HCT116 (cell line): Measurements from ENCODE around the gene C16orf74. TPM values are rescaled to one million over a fixed set of nuclear protein-coding genes. Genes with fewer than 3 reads are reported as not detected.

Experiments used
- ATAC-seq: fragments of 200-7000 bp; cut with Tn5 transposase; 2 replicates; pipeline ENCODE4 v1.9.1; 2020; ENCODE audit warnings: mild to moderate bottlenecking, moderate library complexity
- BruUV-seq: library from RNA; stranded (reverse); fragments of 400-500 nt; replicated peaks from 2 replicates; lab custom pipeline; 2021; lab: Mats Ljungman, UMichigan
- CTCF ChIA-PET: fragments of 300-600 bp; sonication (Branson Sonifier 250); formaldehyde crosslinking; loops from one replicate; lab custom pipeline; 2021; ENCODE audit warnings: antibody characterized with exemption; lab: Charles Lee
- POLR2A ChIA-PET: fragments of 300-600, 350-600 bp; sonication (Branson Sonifier 250); formaldehyde crosslinking; loops from one replicate; lab custom pipeline; 2021; ENCODE audit warnings: antibody characterized with exemption; lab: Charles Lee
- RAD21 ChIA-PET, 2 experiments: fragments of 300-600 bp; sonication (Branson Sonifier 250); formaldehyde crosslinking; loops; one replicate each; lab custom pipeline; 2023; ENCODE audit warnings: low total read pairs in 2 of 2; ENCODE audit not compliant: uncharacterized antibody in 2 of 2, unreplicated experiment in 2 of 2, low non-redundant PET in 1 of 2; lab: Charles Lee
- DNase-seq: peaks from one replicate; pipeline ENCODE4 v3.0.0-alpha.2; 2010; ENCODE audit warnings: low read depth, low spot score
- H2AFZ ChIP-seq: fragments of 200-600 bp; shearing (Covaris generic), sonication (generic); 2 replicates; pipeline ENCODE4 v1.6.1; 2017; ENCODE audit warnings: low read depth, mixed run types, mixed read lengths, antibody characterized with exemption, low read length; ENCODE audit not compliant: poor library complexity, severe bottlenecking
- H3K27ac ChIP-seq: 2 replicates; pipeline ENCODE4 v1.5.1; 2012; ENCODE audit warnings: low read depth, low read length
- H3K27me3 ChIP-seq: fragments of 200-600 bp; sonication (generic); 2 replicates; pipeline ENCODE4 v1.6.1; 2016; ENCODE audit warnings: mixed run types, low read length, mixed read lengths; ENCODE audit not compliant: insufficient read depth
- H3K36me3 ChIP-seq, 2 experiments: fragments of 200-500 bp in 1 of 2; fragments of 200-600 bp in 1 of 2; sonication (Bioruptor generic) in 1 of 2; sonication (generic) in 1 of 2; 2 replicates each; pipeline versions ENCODE4 v1.5.1 to v1.6.1; 2014 to 2016; ENCODE audit warnings: low read length in 2 of 2, inconsistent platforms in 1 of 2, mixed read lengths in 1 of 2, mixed run types in 1 of 2; ENCODE audit not compliant: insufficient read depth in 2 of 2, control insufficient read depth in 1 of 2
- H3K4me1 ChIP-seq, 2 experiments: fragments of 200-600 bp in 1 of 2; sonication (generic) in 1 of 2; 2 replicates each; pipeline versions ENCODE4 v1.5.1 to v1.6.1; 2012 to 2017; ENCODE audit warnings: low read length in 2 of 2, inconsistent platforms in 1 of 2, mild to moderate bottlenecking in 1 of 2, mixed read lengths in 1 of 2, mixed run types in 1 of 2, moderate library complexity in 1 of 2; ENCODE audit not compliant: insufficient read depth in 2 of 2, control insufficient read depth in 1 of 2
- H3K4me2 ChIP-seq: fragments of 200-600 bp; sonication (generic); 2 replicates; pipeline ENCODE4 v1.6.1; 2017; ENCODE audit warnings: mixed run types, low read length, mixed read lengths
- H3K4me3 ChIP-seq, 2 experiments: fragments of 200-600 bp in 1 of 2; sonication (generic) in 1 of 2; replicated peaks in 1 of 2; 2 replicates each; pipeline ENCODE4 v1.5.1; 2011 to 2016; ENCODE audit warnings: low read length in 2 of 2, control low read depth in 1 of 2, low read depth in 1 of 2, mild to moderate bottlenecking in 1 of 2, mixed read lengths in 1 of 2, mixed run types in 1 of 2
- H3K79me2 ChIP-seq: fragments of 200-600 bp; sonication (generic); 2 replicates; pipeline ENCODE4 v1.6.1; 2017; ENCODE audit warnings: mild to moderate bottlenecking, mixed run types, low read length, moderate library complexity, mixed read lengths; ENCODE audit not compliant: insufficient read depth
- H3K9ac ChIP-seq: fragments of 200-600 bp; sonication (generic); 2 replicates; pipeline ENCODE4 v1.6.1; 2016; ENCODE audit warnings: low read length, mixed read lengths
- H3K9me2 ChIP-seq: fragments of 200-600 bp; sonication (generic), shearing (Covaris generic); 2 replicates; pipeline ENCODE4 v1.6.1; 2017; ENCODE audit warnings: mixed run types, mild to moderate bottlenecking, moderate library complexity; ENCODE audit not compliant: insufficient read depth
- H3K9me3 ChIP-seq, 2 experiments: fragments of 200-500 bp in 1 of 2; fragments of 200-600 bp in 1 of 2; sonication (Bioruptor generic) in 1 of 2; sonication (generic) in 1 of 2; 2 replicates each; pipeline ENCODE4 v1.6.1; 2014 to 2017; ENCODE audit warnings: low read length in 2 of 2, mixed read lengths in 2 of 2, inconsistent platforms in 1 of 2, low read depth in 1 of 2, mild to moderate bottlenecking in 1 of 2, mixed run types in 1 of 2, moderate library complexity in 1 of 2; ENCODE audit not compliant: control insufficient read depth in 1 of 2, insufficient read depth in 1 of 2
- H4K20me1 ChIP-seq: fragments of 200-600 bp; sonication (generic), shearing (Covaris generic); 2 replicates; pipeline ENCODE4 v1.6.1; 2017; ENCODE audit warnings: mixed run types, mild to moderate bottlenecking, moderate library complexity; ENCODE audit not compliant: insufficient read depth
- CBX3 ChIP-seq: IDR thresholded peaks from 2 replicates; pipeline ENCODE4 v1.6.1; 2012; ENCODE audit warnings: low read depth
- CEBPB ChIP-seq: IDR thresholded peaks from 2 replicates; pipeline ENCODE4 v1.6.1; 2012; ENCODE audit warnings: low read depth
- EGR1 ChIP-seq: IDR thresholded peaks from 2 replicates; pipeline ENCODE4 v1.6.1; 2012; ENCODE audit warnings: low read depth
- ELF1 ChIP-seq: IDR thresholded peaks from 2 replicates; pipeline ENCODE4 v1.6.1; 2012; ENCODE audit warnings: low read depth, borderline replicate concordance
- EZH2 ChIP-seq: fragments of 200-600 bp; sonication (generic); IDR thresholded peaks from 2 replicates; pipeline ENCODE4 v1.6.1; 2017; ENCODE audit warnings: antibody characterized with exemption, mixed run types
- EZH2phosphoT487 ChIP-seq: fragments of 200-600 bp; IDR thresholded peaks from 2 replicates; pipeline ENCODE4 v1.6.1; 2018; ENCODE audit warnings: antibody characterized with exemption, borderline replicate concordance
- FOSL1 ChIP-seq: IDR thresholded peaks from 2 replicates; pipeline ENCODE4 v1.6.1; 2012; ENCODE audit warnings: low read depth
- JUND ChIP-seq: IDR thresholded peaks from 2 replicates; pipeline ENCODE4 v1.6.1; 2012
- POLR2AphosphoS5 ChIP-seq: IDR thresholded peaks from 2 replicates; pipeline ENCODE4 v1.6.1; 2011; ENCODE audit warnings: mild to moderate bottlenecking, low read depth, low read length, moderate library complexity
- RAD21 ChIP-seq: IDR thresholded peaks from 2 replicates; pipeline ENCODE4 v1.6.1; 2012; ENCODE audit warnings: low read depth, mild to moderate bottlenecking
- SP1 ChIP-seq: IDR thresholded peaks from 2 replicates; pipeline ENCODE4 v1.6.1; 2012; ENCODE audit warnings: low read depth
- SRF ChIP-seq: IDR thresholded peaks from 2 replicates; pipeline ENCODE4 v1.6.1; 2012; ENCODE audit warnings: low read depth
- TCF7L2 ChIP-seq: IDR thresholded peaks from 2 replicates; pipeline ENCODE4 v1.7.0; 2011; ENCODE audit warnings: borderline replicate concordance, inconsistent platforms; ENCODE audit not compliant: insufficient read depth, insufficient read length; ENCODE audit errors: extremely low read depth
- ZFX ChIP-seq: fragments of 450-650 bp; IDR thresholded peaks from 2 replicates; pipeline ENCODE4 v1.6.1; 2017
- ZNF274 ChIP-seq: fragments of 200-500 bp; sonication (Bioruptor generic); IDR thresholded peaks from 2 replicates; pipeline ENCODE4 v1.6.1; 2014; ENCODE audit warnings: mild to moderate bottlenecking, low read depth, low read length, inconsistent platforms
- intact Hi-C: fragments of 100-400 bp; cut with micrococcal nuclease; formaldehyde crosslinking; loops from 2 replicates; pipeline ENCODE4 v1.10.0; 2022
- total RNA-seq: library from RNA; stranded (reverse); gene quantifications from one replicate; pipeline ENCODE4 v1.2.1, GENCODE V29; 2021; ENCODE audit not compliant: unreplicated experiment
- TF ChIP-seq, protein P1 (sequence below), 3 experiments: fragments of 200-600 bp in 1 of 3; sonication (generic) in 1 of 3; IDR thresholded peaks in 2 of 3; conservative IDR thresholded peaks in 1 of 3; 2 replicates each; pipeline ENCODE4 v1.5.1; 2012 to 2017; ENCODE audit warnings: low read depth in 2 of 3, low read length in 2 of 3, antibody characterized with exemption in 1 of 3, borderline replicate concordance in 1 of 3, control low read depth in 1 of 3, mild to moderate bottlenecking in 1 of 3, mixed read lengths in 1 of 3, mixed run types in 1 of 3, moderate library complexity in 1 of 3; ENCODE audit not compliant: insufficient read depth in 1 of 3
- TF ChIP-seq, protein P2 (sequence below): IDR thresholded peaks from 2 replicates; pipeline ENCODE4 v1.6.1; 2012; ENCODE audit warnings: low read depth
- TF ChIP-seq, protein P3 (sequence below): IDR thresholded peaks from 2 replicates; pipeline ENCODE4 v1.6.1; 2011; ENCODE audit warnings: mild to moderate bottlenecking, low read length, moderate library complexity; ENCODE audit not compliant: insufficient replicate concordance; ENCODE audit errors: extremely low read depth
- TF ChIP-seq, protein P4 (sequence below): IDR thresholded peaks from 2 replicates; pipeline ENCODE4 v1.6.1; 2012

The C16orf74 gene
- total RNA-seq, 1 experiment from 2014 or later = 30.0 TPM

DNA sequence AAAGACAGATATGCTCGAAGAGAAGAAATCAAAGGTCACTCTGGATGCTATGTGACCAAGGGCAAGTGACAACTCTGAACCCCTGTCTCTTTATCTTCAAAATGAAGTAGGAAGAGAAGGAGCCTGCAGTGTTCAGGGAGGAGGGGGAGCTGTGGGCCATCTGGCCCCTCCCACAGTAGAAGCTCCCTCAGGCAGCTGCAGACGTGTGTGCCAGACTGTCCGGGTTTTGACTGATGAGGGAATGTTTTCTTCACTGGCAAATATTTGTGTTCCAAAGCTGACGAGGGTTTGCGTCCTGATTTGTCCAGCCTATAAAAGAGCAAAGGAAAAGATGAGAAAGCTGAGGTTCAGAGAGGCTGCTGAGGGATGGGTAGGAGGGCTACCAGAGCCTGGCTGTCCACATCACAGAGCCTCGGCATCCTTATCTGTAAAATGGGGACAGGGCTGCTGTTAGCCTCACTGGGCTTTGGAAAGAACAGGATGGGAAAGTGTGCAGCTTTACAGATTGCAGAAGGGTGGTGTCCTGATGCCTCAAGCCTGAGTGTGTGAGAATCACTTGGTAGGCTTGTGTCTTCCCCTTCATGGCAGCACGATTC, 60.3 kb downstream of the C16orf74 start:
- Histone ChIP-seq H3K9me2 (no peaks in the 10 kb centered on the region), H3K27me3 (no peaks in the 10 kb centered on the region), H3K9me3 (no peaks in the 10 kb centered on the region), H2AFZ (no peak overlapping the region), H3K9ac (no peak overlapping the region), H4K20me1 (no peaks in the 10 kb centered on the region; the same call in 1 of the 2 replicates), H3K4me3 (no peak overlapping the region), H3K36me3 (peaks cover 5 to 9% of the 10 kb centered on the region in 2 experiments; a peak in 1 of 4 replicates), H3K4me1 (peaks cover 14 to 24% of the 10 kb centered on the region in 2 experiments), H3K79me2 (peaks cover 30% of the 10 kb centered on the region), H3K4me2 (no peak overlapping the region), H3K27ac (no peak overlapping the region)
- ATAC-seq = no peak
- intact Hi-C loops = no loop called here
- no peak for TF ChIP-seq TCF7L2
- no peak for TF ChIP-seq RAD21
- TF ChIP-seq POLR2AphosphoS5 = no peak
- TF ChIP-seq, protein P1, sequence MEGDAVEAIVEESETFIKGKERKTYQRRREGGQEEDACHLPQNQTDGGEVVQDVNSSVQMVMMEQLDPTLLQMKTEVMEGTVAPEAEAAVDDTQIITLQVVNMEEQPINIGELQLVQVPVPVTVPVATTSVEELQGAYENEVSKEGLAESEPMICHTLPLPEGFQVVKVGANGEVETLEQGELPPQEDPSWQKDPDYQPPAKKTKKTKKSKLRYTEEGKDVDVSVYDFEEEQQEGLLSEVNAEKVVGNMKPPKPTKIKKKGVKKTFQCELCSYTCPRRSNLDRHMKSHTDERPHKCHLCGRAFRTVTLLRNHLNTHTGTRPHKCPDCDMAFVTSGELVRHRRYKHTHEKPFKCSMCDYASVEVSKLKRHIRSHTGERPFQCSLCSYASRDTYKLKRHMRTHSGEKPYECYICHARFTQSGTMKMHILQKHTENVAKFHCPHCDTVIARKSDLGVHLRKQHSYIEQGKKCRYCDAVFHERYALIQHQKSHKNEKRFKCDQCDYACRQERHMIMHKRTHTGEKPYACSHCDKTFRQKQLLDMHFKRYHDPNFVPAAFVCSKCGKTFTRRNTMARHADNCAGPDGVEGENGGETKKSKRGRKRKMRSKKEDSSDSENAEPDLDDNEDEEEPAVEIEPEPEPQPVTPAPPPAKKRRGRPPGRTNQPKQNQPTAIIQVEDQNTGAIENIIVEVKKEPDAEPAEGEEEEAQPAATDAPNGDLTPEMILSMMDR (IDR thresholded peaks at IDR 0.05 in 2 of 3, conservative IDR thresholded peaks at IDR 0.05 in 1 of 3; ENCODE audit: borderline replicate concordance in 1 of 3, insufficient read depth in 1 of 3, low read depth in 2 of 3, low read length in 2 of 3) = no peak
- TF ChIP-seq CEBPB = no peak
- no peak for TF ChIP-seq EGR1
- TF ChIP-seq ELF1 = no peak
- no peak for TF ChIP-seq SRF
- TF ChIP-seq, protein P2, sequence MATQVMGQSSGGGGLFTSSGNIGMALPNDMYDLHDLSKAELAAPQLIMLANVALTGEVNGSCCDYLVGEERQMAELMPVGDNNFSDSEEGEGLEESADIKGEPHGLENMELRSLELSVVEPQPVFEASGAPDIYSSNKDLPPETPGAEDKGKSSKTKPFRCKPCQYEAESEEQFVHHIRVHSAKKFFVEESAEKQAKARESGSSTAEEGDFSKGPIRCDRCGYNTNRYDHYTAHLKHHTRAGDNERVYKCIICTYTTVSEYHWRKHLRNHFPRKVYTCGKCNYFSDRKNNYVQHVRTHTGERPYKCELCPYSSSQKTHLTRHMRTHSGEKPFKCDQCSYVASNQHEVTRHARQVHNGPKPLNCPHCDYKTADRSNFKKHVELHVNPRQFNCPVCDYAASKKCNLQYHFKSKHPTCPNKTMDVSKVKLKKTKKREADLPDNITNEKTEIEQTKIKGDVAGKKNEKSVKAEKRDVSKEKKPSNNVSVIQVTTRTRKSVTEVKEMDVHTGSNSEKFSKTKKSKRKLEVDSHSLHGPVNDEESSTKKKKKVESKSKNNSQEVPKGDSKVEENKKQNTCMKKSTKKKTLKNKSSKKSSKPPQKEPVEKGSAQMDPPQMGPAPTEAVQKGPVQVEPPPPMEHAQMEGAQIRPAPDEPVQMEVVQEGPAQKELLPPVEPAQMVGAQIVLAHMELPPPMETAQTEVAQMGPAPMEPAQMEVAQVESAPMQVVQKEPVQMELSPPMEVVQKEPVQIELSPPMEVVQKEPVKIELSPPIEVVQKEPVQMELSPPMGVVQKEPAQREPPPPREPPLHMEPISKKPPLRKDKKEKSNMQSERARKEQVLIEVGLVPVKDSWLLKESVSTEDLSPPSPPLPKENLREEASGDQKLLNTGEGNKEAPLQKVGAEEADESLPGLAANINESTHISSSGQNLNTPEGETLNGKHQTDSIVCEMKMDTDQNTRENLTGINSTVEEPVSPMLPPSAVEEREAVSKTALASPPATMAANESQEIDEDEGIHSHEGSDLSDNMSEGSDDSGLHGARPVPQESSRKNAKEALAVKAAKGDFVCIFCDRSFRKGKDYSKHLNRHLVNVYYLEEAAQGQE = no peak
- no peak for TF ChIP-seq ZFX
- no peak for TF ChIP-seq FOSL1
- no peak for TF ChIP-seq ZNF274
- TF ChIP-seq CBX3 = no peak
- TF ChIP-seq EZH2phosphoT487 = no peak
- TF ChIP-seq, protein P3, sequence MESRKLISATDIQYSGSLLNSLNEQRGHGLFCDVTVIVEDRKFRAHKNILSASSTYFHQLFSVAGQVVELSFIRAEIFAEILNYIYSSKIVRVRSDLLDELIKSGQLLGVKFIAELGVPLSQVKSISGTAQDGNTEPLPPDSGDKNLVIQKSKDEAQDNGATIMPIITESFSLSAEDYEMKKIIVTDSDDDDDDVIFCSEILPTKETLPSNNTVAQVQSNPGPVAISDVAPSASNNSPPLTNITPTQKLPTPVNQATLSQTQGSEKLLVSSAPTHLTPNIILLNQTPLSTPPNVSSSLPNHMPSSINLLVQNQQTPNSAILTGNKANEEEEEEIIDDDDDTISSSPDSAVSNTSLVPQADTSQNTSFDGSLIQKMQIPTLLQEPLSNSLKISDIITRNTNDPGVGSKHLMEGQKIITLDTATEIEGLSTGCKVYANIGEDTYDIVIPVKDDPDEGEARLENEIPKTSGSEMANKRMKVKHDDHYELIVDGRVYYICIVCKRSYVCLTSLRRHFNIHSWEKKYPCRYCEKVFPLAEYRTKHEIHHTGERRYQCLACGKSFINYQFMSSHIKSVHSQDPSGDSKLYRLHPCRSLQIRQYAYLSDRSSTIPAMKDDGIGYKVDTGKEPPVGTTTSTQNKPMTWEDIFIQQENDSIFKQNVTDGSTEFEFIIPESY = no peak
- no peak for TF ChIP-seq EZH2
- TF ChIP-seq, protein P4, sequence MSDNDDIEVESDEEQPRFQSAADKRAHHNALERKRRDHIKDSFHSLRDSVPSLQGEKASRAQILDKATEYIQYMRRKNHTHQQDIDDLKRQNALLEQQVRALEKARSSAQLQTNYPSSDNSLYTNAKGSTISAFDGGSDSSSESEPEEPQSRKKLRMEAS = no peak
- TF ChIP-seq JUND = no peak
- TF ChIP-seq SP1 = no peak
- ChIA-PET RAD21 (interaction anchor here in 1 of 2 experiments (0.6 kb wide), 1 partner anchor 959 kb away, joined by 4 read pairs; no protein-coding TSS in a partner anchor), CTCF (no interaction called here), POLR2A (no interaction called here)
- no peak for DNase-seq
- no TSS peak for BruUV-seq
